Measurements from ENCODE around the gene FLVCR1.

- no peak for TF ChIP-seq TAF1 (IDR thresholded peaks at IDR 0.05; ENCODE audit: borderline replicate concordance, insufficient read depth, low read length)
- no peak for TF ChIP-seq SIN3A (IDR thresholded peaks at IDR 0.05; ENCODE audit: borderline replicate concordance, insufficient read depth, low read length)
- no peak for TF ChIP-seq POLR2AphosphoS5 (IDR thresholded peaks at IDR 0.05; ENCODE audit: low read depth, low read length)
Observed at GRCh38 chr1:212944229-212944901, 86.3 kb downstream of the FLVCR1 start.
